ENCODE results near the gene CFAP54. TPM values are rescaled to one million over a fixed set of nuclear protein-coding genes. Genes with fewer than 3 reads are reported as not detected.

CFAP54 gene
- polyA plus RNA-seq, 1 of the 3 experiments (the other 2 are of a cell fraction): 0.87 TPM

DNA sequence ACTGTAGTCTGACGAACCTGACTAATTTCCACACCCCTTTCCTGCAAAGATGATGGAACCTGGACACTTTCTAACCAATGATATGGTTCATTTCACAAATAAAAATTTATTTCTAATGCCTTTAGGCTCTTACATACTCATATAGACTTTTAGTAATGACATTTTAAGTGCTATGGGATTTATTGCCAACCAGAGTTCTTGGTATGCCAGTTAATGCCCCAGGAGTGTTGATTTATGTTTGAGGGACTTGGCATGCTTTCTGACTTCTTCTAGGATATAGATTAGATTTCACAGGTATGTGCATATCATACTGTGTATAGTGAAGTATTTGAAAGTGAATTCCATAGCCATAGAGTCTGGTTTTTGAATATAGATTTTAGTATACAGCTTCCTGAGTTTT, 159.5 kb downstream of the CFAP54 start:
- no peak overlapping the region for H3K4me2 ChIP-seq
- H3K4me1 ChIP-seq (ENCODE audit: control insufficient read depth in 1 of 2, insufficient read depth in 2 of 2, low read depth in 1 of 2, low read length in 1 of 2): no peaks in the 10 kb centered on the region
- no peak overlapping the region for H3K27ac ChIP-seq (ENCODE audit: low read depth in 2 of 2, low read length in 1 of 2)
- 0% methylated on average over 1 of the region's 1 CpG for WGBS (ENCODE audit: low lambda C conversion rate)
- no peaks in the 10 kb centered on the region for H4K20me1 ChIP-seq (ENCODE audit: insufficient read depth)
- no peaks in the 10 kb centered on the region for H3K79me2 ChIP-seq (ENCODE audit: insufficient read depth)
- ChIA-PET CTCF (no interaction called here), POLR2A (no interaction called here)
- DNase-seq: no peak
- H3K4me3 ChIP-seq (ENCODE audit: low read depth in 2 of 2, low read length in 1 of 2): no peak overlapping the region
- no peak overlapping the region for H2AFZ ChIP-seq (ENCODE audit: low read depth)
- H3K36me3 ChIP-seq (replicated peaks in 1 of 2; ENCODE audit: control insufficient read depth in 1 of 2, insufficient read depth in 2 of 2, low read length in 1 of 2): no peaks in the 10 kb centered on the region
- H3K9me2 ChIP-seq: no peaks in the 10 kb centered on the region
- H3K9me3 ChIP-seq: no peaks in the 10 kb centered on the region
- H3K27me3 ChIP-seq (ENCODE audit: insufficient read depth): no peaks in the 10 kb centered on the region
- TF ChIP-seq YY1 (IDR thresholded peaks at IDR 0.05; ENCODE audit: low read depth): no peak
- no peak for TF ChIP-seq RAD21 (IDR thresholded peaks at IDR 0.05; ENCODE audit: low read length)
- TF ChIP-seq SIN3A (IDR thresholded peaks at IDR 0.05; ENCODE audit: borderline replicate concordance, low read depth, low read length): no peak
- no peak for TF ChIP-seq EP300 (IDR thresholded peaks at IDR 0.05; ENCODE audit: borderline replicate concordance in 1 of 2, low read depth in 1 of 2, low read length in 1 of 2)
- no peak for TF ChIP-seq NRF1 (IDR thresholded peaks at IDR 0.05; ENCODE audit: low read depth, low read length)
- no peak for TF ChIP-seq FOSL2 (IDR thresholded peaks at IDR 0.05; ENCODE audit: borderline replicate concordance, low read depth)
- no peak for TF ChIP-seq RCOR1 (IDR thresholded peaks at IDR 0.05; ENCODE audit: low read length)
- TF ChIP-seq NFIC (IDR thresholded peaks at IDR 0.05; ENCODE audit: borderline replicate concordance): no peak
- no peak for TF ChIP-seq EZH2phosphoT487 (IDR thresholded peaks at IDR 0.05; ENCODE audit: borderline replicate concordance, low read depth)
- TF ChIP-seq, protein P1, sequence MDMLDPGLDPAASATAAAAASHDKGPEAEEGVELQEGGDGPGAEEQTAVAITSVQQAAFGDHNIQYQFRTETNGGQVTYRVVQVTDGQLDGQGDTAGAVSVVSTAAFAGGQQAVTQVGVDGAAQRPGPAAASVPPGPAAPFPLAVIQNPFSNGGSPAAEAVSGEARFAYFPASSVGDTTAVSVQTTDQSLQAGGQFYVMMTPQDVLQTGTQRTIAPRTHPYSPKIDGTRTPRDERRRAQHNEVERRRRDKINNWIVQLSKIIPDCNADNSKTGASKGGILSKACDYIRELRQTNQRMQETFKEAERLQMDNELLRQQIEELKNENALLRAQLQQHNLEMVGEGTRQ (IDR thresholded peaks at IDR 0.05; ENCODE audit: borderline replicate concordance, low read depth, low read length): no peak
- no peak for TF ChIP-seq JUND (IDR thresholded peaks at IDR 0.05)
- H3K9ac ChIP-seq: no peak overlapping the region
- no peaks in the 10 kb centered on the region for H3F3A ChIP-seq (replicated peaks; ENCODE audit: insufficient read depth)

DNA sequence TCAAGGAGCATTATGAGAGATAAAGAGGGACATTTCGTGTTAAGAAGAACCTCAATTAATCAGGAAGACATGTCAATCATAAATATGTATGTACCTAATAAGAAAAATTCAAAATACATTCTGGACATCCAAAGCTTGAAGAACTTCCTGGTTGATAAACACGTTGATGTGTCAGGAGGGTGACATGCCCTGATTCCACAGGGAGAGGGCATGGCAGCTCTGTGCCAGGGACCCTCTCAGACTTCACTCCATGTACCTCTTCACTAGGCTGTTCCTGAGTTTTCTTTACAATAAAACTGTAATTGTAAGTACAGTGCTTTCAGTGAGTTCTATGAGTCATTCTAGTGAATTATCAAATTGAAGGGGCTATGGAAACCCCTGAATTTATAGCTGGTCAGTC, 163.5 kb downstream of the CFAP54 start:
- no peaks in the 10 kb centered on the region for H3K4me1 ChIP-seq (ENCODE audit: control insufficient read depth in 1 of 2, insufficient read depth in 2 of 2, low read depth in 1 of 2, low read length in 1 of 2)
- no peaks in the 10 kb centered on the region for H3K79me2 ChIP-seq (ENCODE audit: insufficient read depth)
- no peak overlapping the region for H2AFZ ChIP-seq (ENCODE audit: low read depth)
- H3K9me2 ChIP-seq: no peaks in the 10 kb centered on the region; the same call in 1 of the 2 replicates
- H3K4me3 ChIP-seq (ENCODE audit: low read depth in 2 of 2, low read length in 1 of 2): no peak overlapping the region
- no peak overlapping the region for H3K9ac ChIP-seq
- no peaks in the 10 kb centered on the region for H3K27me3 ChIP-seq (ENCODE audit: insufficient read depth)
- no peak overlapping the region for H3K4me2 ChIP-seq
- H4K20me1 ChIP-seq (ENCODE audit: insufficient read depth): no peaks in the 10 kb centered on the region
- ChIA-PET CTCF (no interaction called here), POLR2A (no interaction called here)
- H3F3A ChIP-seq (replicated peaks; ENCODE audit: insufficient read depth): no peaks in the 10 kb centered on the region
- no peaks in the 10 kb centered on the region for H3K9me3 ChIP-seq
- 4% methylated on average over 2 of the region's 2 CpGs for WGBS (ENCODE audit: low lambda C conversion rate)
- H3K36me3 ChIP-seq (replicated peaks in 1 of 2; ENCODE audit: control insufficient read depth in 1 of 2, insufficient read depth in 2 of 2, low read length in 1 of 2): no peaks in the 10 kb centered on the region
- TF ChIP-seq SMC3 (IDR thresholded peaks at IDR 0.05; ENCODE audit: low read depth, low read length) (no peak), TAF1 (IDR thresholded peaks at IDR 0.05; ENCODE audit: borderline replicate concordance, low read depth, low read length) (no peak), FOXM1 (IDR thresholded peaks at IDR 0.05; ENCODE audit: low read depth) (no peak), RXRA (IDR thresholded peaks at IDR 0.05; ENCODE audit: borderline replicate concordance, low read depth) (no peak), EP300 (IDR thresholded peaks at IDR 0.05; ENCODE audit: borderline replicate concordance in 1 of 2, low read depth in 1 of 2, low read length in 1 of 2) (no peak), MXI1 (IDR thresholded peaks at IDR 0.05; ENCODE audit: low read depth, low read length) (no peak), TCF12 (IDR thresholded peaks at IDR 0.05) (no peak), ELF1 (IDR thresholded peaks at IDR 0.05) (no peak), YY1 (IDR thresholded peaks at IDR 0.05; ENCODE audit: low read depth) (no peak), POLR2AphosphoS5 (IDR thresholded peaks at IDR 0.05; ENCODE audit: low read depth, low read length) (no peak), CHD2 (IDR thresholded peaks at IDR 0.05; ENCODE audit: low read length, partially characterized antibody) (no peak), FOSL2 (IDR thresholded peaks at IDR 0.05; ENCODE audit: borderline replicate concordance, low read depth) (no peak)
- TF ChIP-seq, protein P2, sequence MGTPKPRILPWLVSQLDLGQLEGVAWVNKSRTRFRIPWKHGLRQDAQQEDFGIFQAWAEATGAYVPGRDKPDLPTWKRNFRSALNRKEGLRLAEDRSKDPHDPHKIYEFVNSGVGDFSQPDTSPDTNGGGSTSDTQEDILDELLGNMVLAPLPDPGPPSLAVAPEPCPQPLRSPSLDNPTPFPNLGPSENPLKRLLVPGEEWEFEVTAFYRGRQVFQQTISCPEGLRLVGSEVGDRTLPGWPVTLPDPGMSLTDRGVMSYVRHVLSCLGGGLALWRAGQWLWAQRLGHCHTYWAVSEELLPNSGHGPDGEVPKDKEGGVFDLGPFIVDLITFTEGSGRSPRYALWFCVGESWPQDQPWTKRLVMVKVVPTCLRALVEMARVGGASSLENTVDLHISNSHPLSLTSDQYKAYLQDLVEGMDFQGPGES (IDR thresholded peaks at IDR 0.05; ENCODE audit: low read depth, low read length): no peak
- no peak for DNase-seq
- no peak overlapping the region for H3K27ac ChIP-seq (ENCODE audit: low read depth in 2 of 2, low read length in 1 of 2)
